ENCODE data around the gene MITF.

DNA sequence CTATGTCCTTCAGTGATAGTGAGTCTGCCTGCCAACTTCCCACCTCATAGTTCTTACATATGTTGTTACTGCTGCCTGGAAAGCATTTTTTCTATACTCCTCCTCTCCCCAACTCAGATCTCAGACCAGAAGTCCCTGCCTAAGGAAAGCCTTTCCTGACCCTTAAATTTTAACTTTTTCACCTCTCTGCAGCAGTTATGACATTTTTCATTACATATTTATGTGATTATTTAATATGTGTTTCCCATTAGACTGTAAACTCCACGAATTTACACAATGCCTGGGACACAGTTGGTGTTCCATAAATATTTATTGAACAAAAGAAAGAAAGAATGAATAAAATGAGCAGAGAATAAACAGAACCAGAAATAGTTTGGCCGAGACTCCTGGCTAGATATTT, 125.5 kb downstream of the MITF start:
- TF ChIP-seq CTCF (IDR thresholded peaks at IDR 0.05; ENCODE audit: insufficient read depth, low read length) = no peak
- TF ChIP-seq POLR2AphosphoS5 (IDR thresholded peaks at IDR 0.05; ENCODE audit: low read depth) = no peak
